COLO829 (cell line): Measurements from ENCODE around the gene CHST10.
"Not testable (repeated sequence)": the region's sequence is repeated elsewhere in the genome, so short reads cannot be mapped to it uniquely, and the experiment has no call there.

Experiments used
- DNase-seq: peaks from one replicate; pipeline ENCODE4 v3.0.0; 2012; ENCODE audit warnings: low spot score

The CHST10 gene

DNA sequence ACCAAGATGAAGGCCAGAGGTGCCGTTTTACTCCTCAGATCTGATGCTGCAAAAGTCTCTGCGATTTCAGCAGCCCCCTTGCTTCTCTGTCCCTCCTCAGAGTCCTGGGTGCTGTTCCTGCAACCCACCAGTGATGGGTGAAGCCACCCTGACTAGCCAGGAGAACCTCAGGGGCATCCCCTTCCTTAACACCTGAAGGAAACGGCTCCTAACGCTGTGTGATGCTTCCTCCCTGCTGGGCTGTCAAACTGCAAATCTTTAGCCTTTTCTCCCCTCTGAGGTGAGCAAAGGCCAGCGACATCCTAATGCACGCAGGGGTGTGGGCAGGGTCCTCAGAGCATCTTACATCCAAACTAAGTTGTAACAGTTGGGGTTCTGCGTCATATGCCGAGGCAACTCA, 24.8 kb downstream of the CHST10 start:
- DNase-seq: no peak

DNA sequence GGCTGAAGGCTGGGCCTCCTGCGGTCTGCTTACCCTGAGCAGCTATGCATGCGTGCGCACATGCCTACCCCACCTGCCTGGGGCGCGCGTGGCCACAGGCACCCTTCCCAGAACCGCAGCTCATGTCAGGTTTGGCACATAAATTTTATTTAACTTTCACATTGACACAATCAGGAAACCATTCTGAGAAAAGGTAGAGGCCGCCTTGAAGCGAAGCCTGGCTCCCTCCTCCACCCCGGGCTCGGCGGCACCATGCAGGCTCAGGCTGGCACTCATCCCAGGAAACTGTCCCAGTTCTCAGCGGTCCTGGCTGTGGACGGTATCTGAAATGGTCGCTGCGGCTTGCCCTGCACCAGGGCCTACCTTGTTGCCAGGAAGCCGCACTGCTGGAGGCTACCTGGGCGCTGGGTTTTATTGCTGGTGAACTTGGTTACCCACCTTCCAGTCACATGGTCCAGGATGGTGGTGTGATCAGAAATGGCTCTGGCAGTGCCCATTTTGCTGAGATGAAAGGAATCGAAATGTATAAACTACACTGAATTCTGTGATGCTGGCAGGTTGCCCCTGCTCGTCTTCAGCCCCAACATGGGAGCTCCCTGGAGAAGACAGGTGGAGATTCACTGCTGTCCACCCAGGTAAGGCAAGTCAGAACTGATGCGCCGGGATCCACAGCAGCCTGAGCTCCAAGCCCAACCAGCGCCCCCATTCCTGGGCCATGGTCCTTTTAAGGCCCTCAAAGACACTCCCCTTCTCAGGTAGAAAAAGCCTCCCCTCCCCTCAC, 25.5 kb downstream of the CHST10 start:
- DNase-seq: no peak

GRCh38 chr2:100390001-100390940, 27.2 kb downstream of the CHST10 start:
- no peak for DNase-seq

DNA sequence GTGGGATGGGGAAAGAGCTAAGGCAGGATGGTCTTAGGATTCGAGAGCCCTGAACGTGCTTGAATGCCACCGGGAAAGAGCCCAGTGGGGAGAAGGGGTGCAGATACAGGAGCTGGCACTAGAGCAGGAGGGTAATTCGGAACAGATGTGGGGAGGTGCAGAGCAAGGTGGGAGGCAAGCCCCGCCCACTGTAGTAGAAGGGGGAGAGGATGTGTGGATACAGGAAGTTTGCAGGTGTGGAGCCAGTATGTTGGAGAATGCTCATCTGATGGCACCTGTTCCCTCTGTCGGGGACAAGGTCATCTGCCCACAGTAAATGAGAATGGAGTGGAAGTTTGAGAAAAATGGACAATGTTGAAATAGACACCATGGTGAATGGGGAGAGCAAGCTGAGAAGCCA, 28.8 kb downstream of the CHST10 start:
- no peak for DNase-seq

GRCh38 chr2:100383954-100384353, 33.5 kb downstream of the CHST10 start:
- no peak for DNase-seq

GRCh38 chr2:100383306-100383705, 34.2 kb downstream of the CHST10 start:
- DNase-seq: no peak

- peak; percentile 67 for DNase-seq
Observed at GRCh38 chr2:100381240-100381639, 36.2 kb downstream of the CHST10 start.

- no peak for DNase-seq
Observed at GRCh38 chr2:100380681-100381080, 36.8 kb downstream of the CHST10 start.

DNA sequence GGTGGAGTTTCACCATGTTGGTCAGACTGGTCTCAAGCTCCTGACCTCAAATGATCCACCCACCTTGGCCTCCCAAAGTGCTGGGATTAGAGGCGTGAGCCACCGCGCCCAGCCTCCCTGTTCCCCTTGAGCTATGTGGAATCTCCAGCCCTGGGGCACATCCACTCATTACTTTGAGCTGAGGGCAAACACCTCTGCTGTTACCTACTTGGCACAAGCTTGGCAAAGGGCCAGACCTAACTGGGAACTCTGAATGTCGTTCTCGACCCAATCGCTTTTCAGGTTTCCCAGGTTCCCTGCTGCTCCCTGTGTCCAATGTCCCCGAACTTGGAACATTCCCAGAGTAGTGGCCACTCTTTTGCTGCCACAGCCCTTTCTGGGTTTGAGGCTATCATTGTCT, 40.6 kb downstream of the CHST10 start:
- DNase-seq: no peak

- no peak for DNase-seq
Observed at GRCh38 chr2:100367163-100367562, 50.3 kb downstream of the CHST10 start.

GRCh38 chr2:100365434-100365833, 52.0 kb downstream of the CHST10 start:
- DNase-seq: no peak

- DNase-seq: not testable (repeated sequence)
Observed at GRCh38 chr2:100362269-100362668, 55.2 kb downstream of the CHST10 start.

GRCh38 chr2:100359576-100359975, 57.9 kb downstream of the CHST10 start:
- DNase-seq: no peak

GRCh38 chr2:100358554-100358953, 58.9 kb downstream of the CHST10 start:
- DNase-seq: no peak

DNA sequence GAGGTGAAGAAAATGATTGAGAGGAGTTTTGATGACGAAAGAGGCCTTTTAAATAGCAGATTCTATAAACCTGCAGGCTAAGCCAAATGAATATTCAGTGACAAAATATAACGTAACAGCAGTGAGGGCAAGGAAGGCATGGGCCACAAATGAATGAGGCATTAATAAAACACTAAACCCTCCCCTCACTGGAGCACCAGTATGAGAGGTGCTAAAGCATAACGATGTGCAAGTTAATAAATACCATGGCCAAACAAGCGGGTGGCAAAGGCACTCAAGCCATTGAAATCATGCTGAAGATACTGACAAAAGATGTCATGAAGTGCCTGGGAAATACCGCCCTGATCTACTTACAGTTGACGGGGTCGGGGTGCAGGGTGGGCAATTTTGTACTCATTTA, 64.9 kb downstream of the CHST10 start:
- no peak for DNase-seq

DNA sequence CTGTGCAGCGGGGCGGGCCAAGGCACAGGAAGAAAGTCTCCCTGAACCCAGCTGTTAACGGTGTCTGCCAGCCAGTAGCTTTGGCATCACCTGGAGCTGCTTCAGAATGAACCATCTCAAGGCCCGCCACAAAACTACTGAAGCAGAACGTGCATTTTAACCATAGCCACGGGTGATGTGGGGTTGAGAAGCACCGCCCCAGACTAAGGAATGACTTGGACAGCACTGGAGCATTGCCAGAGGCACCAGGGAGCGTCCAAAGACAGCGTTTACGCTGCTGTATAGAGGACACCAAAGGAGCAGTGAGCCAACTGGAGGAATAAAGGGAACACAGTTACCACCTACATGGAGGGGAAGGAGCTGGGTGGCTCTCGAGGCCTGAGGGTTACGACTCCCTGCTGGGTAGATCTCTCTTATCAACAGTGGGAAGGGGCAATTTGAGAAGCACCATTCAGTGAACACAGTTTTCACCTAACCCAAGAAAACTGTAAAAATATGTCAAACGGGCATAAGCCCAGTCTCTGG, 66.7 kb downstream of the CHST10 start:
- DNase-seq: no peak

- DNase-seq: not testable (repeated sequence)
Observed at GRCh38 chr2:100345144-100345543, 72.3 kb downstream of the CHST10 start.

GRCh38 chr2:100344433-100344832, 73.0 kb downstream of the CHST10 start:
- DNase-seq: no peak

- not testable (repeated sequence) for DNase-seq
Observed at GRCh38 chr2:100342466-100342865, 75.0 kb downstream of the CHST10 start.
